22Rv1 (cell line): ENCODE measurements around the gene OTOP2.

Experiments used
- CTCF ChIP-seq: fragments of 450-650 bp; IDR thresholded peaks from 2 replicates; pipeline ENCODE4 v1.5.1; 2017; ENCODE audit warnings: mild to moderate bottlenecking
- ZFX ChIP-seq: fragments of 450-650 bp; IDR thresholded peaks from 2 replicates; pipeline ENCODE4 v1.6.1; 2017; ENCODE audit warnings: antibody characterized with exemption, borderline replicate concordance

GRCh38 chr17:74901353-74902135 is 22.5 kb upstream of the OTOP2 start:
- TF ChIP-seq CTCF (no peak), ZFX (no peak)
